HUES48 (cell line): Measurements from ENCODE around the gene TRAF1.

ENCODE experiments used
- H3K27ac ChIP-seq: one replicate; pipeline ENCODE4 v1.7.0; 2013; ENCODE audit warnings: low read depth, low read length, inconsistent platforms
- H3K27me3 ChIP-seq: 2 replicates; pipeline ENCODE4 v1.6.1; 2013; ENCODE audit warnings: mild to moderate bottlenecking, low read length; ENCODE audit not compliant: control insufficient read depth, insufficient read depth
- H3K36me3 ChIP-seq: 2 replicates; pipeline ENCODE4 v1.6.1; 2013; ENCODE audit warnings: low read length; ENCODE audit not compliant: control insufficient read depth, insufficient read depth
- H3K4me1 ChIP-seq: 2 replicates; pipeline ENCODE4 v1.6.1; 2013; ENCODE audit warnings: mild to moderate bottlenecking, low read length; ENCODE audit not compliant: control insufficient read depth, insufficient read depth
- H3K4me3 ChIP-seq: 2 replicates; pipeline ENCODE4 v1.5.1; 2013; ENCODE audit warnings: mild to moderate bottlenecking, low read depth, low read length
- H3K9ac ChIP-seq: 2 replicates; pipeline ENCODE4 v1.6.1; 2013; ENCODE audit warnings: mild to moderate bottlenecking, low read depth, low read length, moderate library complexity
- H3K9me3 ChIP-seq: 2 replicates; pipeline ENCODE4 v1.6.1; 2013; ENCODE audit warnings: low read length; ENCODE audit not compliant: control insufficient read depth, insufficient read depth

Gene TRAF1

GRCh38 chr9:120891884-120892747, 34.5 kb downstream of the TRAF1 start:
- 0 out of 2 replicates have a peak, but pooled peaks cover 11% of the 10 kb centered on the region for H3K4me1 ChIP-seq
- H3K9me3 ChIP-seq: no peaks in the 10 kb centered on the region
- H3K27me3 ChIP-seq: peaks cover 25% of the 10 kb centered on the region
- H3K4me3 ChIP-seq: no peak overlapping the region
- H3K9ac ChIP-seq: no peak overlapping the region
- no peak overlapping the region for H3K27ac ChIP-seq
- no peaks in the 10 kb centered on the region for H3K36me3 ChIP-seq

- Histone ChIP-seq H3K27ac (no peak overlapping the region), H3K9ac (no peak overlapping the region), H3K4me3 (no peak overlapping the region), H3K27me3 (peaks cover 25% of the 10 kb centered on the region), H3K9me3 (no peaks in the 10 kb centered on the region), H3K4me1 (0 out of 2 replicates have a peak, but pooled peaks cover 11% of the 10 kb centered on the region), H3K36me3 (no peaks in the 10 kb centered on the region)
Measured at GRCh38 chr9:120891245-120891883, 35.2 kb downstream of the TRAF1 start.

- Histone ChIP-seq H3K9me3 (no peaks in the 10 kb centered on the region), H3K27me3 (peaks cover 25% of the 10 kb centered on the region), H3K4me3 (no peak overlapping the region), H3K9ac (no peak overlapping the region), H3K4me1 (0 out of 2 replicates have a peak, but pooled peaks cover 11% of the 10 kb centered on the region), H3K27ac (no peak overlapping the region), H3K36me3 (no peaks in the 10 kb centered on the region)
Measured at GRCh38 chr9:120890320-120891244, 36.0 kb downstream of the TRAF1 start.

- no peaks in the 10 kb centered on the region for H3K36me3 ChIP-seq
- no peak overlapping the region for H3K27ac ChIP-seq
- no peaks in the 10 kb centered on the region for H3K9me3 ChIP-seq
- H3K9ac ChIP-seq: no peak overlapping the region
- 0 out of 2 replicates have a peak, but pooled peaks cover 11% of the 10 kb centered on the region for H3K4me1 ChIP-seq
- peaks cover 17% of the 10 kb centered on the region for H3K27me3 ChIP-seq
- no peak overlapping the region for H3K4me3 ChIP-seq
Measured at GRCh38 chr9:120889606-120890271, 36.9 kb downstream of the TRAF1 start.

GRCh38 chr9:120888626-120889025, 38.0 kb downstream of the TRAF1 start:
- Histone ChIP-seq H3K36me3 (no peaks in the 10 kb centered on the region), H3K9me3 (no peaks in the 10 kb centered on the region), H3K27me3 (peaks cover 7% of the 10 kb centered on the region), H3K4me1 (0 out of 2 replicates have a peak, but pooled peaks cover 8% of the 10 kb centered on the region), H3K9ac (no peak overlapping the region), H3K4me3 (no peak overlapping the region), H3K27ac (no peak overlapping the region)

- Histone ChIP-seq H3K27ac (no peak overlapping the region), H3K4me3 (no peak overlapping the region), H3K27me3 (no peaks in the 10 kb centered on the region), H3K4me1 (0 out of 2 replicates have a peak, but pooled peaks cover 8% of the 10 kb centered on the region), H3K9ac (no peak overlapping the region), H3K9me3 (no peaks in the 10 kb centered on the region), H3K36me3 (no peaks in the 10 kb centered on the region)
Measured at GRCh38 chr9:120886490-120886967, 40.1 kb downstream of the TRAF1 start.

- Histone ChIP-seq H3K27me3 (no peaks in the 10 kb centered on the region), H3K36me3 (no peaks in the 10 kb centered on the region), H3K4me1 (0 out of 2 replicates have a peak, but pooled peaks cover 7% of the 10 kb centered on the region), H3K27ac (no peak overlapping the region), H3K9me3 (no peaks in the 10 kb centered on the region), H3K9ac (no peak overlapping the region), H3K4me3 (no peak overlapping the region)
Measured at GRCh38 chr9:120885958-120886357, 40.6 kb downstream of the TRAF1 start.

GRCh38 chr9:120885457-120885856, 41.1 kb downstream of the TRAF1 start:
- Histone ChIP-seq H3K27me3 (no peaks in the 10 kb centered on the region), H3K4me3 (no peak overlapping the region), H3K4me1 (0 out of 2 replicates have a peak, but pooled peaks cover 2% of the 10 kb centered on the region), H3K9me3 (no peaks in the 10 kb centered on the region), H3K9ac (no peak overlapping the region), H3K27ac (no peak overlapping the region), H3K36me3 (no peaks in the 10 kb centered on the region)

GRCh38 chr9:120883608-120883996, 43.0 kb downstream of the TRAF1 start:
- Histone ChIP-seq H3K36me3 (no peaks in the 10 kb centered on the region), H3K27me3 (no peaks in the 10 kb centered on the region), H3K4me3 (no peak overlapping the region), H3K27ac (no peak overlapping the region), H3K9ac (no peak overlapping the region), H3K4me1 (peaks cover under 1% of the 10 kb centered on the region; the same call in 1 of the 2 replicates), H3K9me3 (no peaks in the 10 kb centered on the region)
